Measurements from ENCODE around the gene TMEM132D.

Gene TMEM132D

GRCh38 chr12:129079719-129080118, 824.1 kb downstream of the TMEM132D start:
- Histone ChIP-seq H3K9me3 (ENCODE audit: control insufficient read depth in 5 of 5, low read length in 5 of 5) (peaks cover 0 to 4% (median 0%) of the 10 kb centered on the region in 5 donors), H3K4me1 (ENCODE audit: control insufficient read depth in 5 of 5, insufficient read depth in 5 of 5, low read length in 5 of 5) (no peaks in the 10 kb centered on the region), H3K9ac (ENCODE audit: low read length in 5 of 5) (no peak overlapping the region), H3K27ac (ENCODE audit: low read depth, low read length) (no peak overlapping the region), H3K4me3 (ENCODE audit: low read depth in 1 of 5, low read length in 5 of 5) (no peak overlapping the region), H3K27me3 (ENCODE audit: control insufficient read depth in 5 of 5, insufficient read depth in 4 of 5, low read length in 5 of 5) (peaks cover 0 to 7% (median 0%) of the 10 kb centered on the region in 5 donors), H3K36me3 (ENCODE audit: control insufficient read depth in 5 of 5, insufficient read depth in 5 of 5, low read length in 5 of 5) (no peaks in the 10 kb centered on the region)

GRCh38 chr12:129076441-129077320, 827.1 kb downstream of the TMEM132D start:
- no peaks in the 10 kb centered on the region for H3K36me3 ChIP-seq (ENCODE audit: control insufficient read depth in 5 of 5, insufficient read depth in 5 of 5, low read length in 5 of 5)
- H3K9me3 ChIP-seq (ENCODE audit: control insufficient read depth in 5 of 5, low read length in 5 of 5), result peaks cover 0 to 4% (median 0%) of the 10 kb centered on the region in 5 donors
- peaks cover 0 to 10% (median 0%) of the 10 kb centered on the region in 5 donors for H3K27me3 ChIP-seq (ENCODE audit: control insufficient read depth in 5 of 5, insufficient read depth in 4 of 5, low read length in 5 of 5)
- no peak overlapping the region for H3K4me3 ChIP-seq (ENCODE audit: low read depth in 1 of 5, low read length in 5 of 5)
- H3K4me1 ChIP-seq (ENCODE audit: control insufficient read depth in 5 of 5, insufficient read depth in 5 of 5, low read length in 5 of 5), result no peaks in the 10 kb centered on the region
- no peak overlapping the region for H3K27ac ChIP-seq (ENCODE audit: low read depth, low read length)
- no peak overlapping the region for H3K9ac ChIP-seq (ENCODE audit: low read length in 5 of 5)

- no peaks in the 10 kb centered on the region for H3K36me3 ChIP-seq (ENCODE audit: control insufficient read depth in 5 of 5, insufficient read depth in 5 of 5, low read length in 5 of 5)
- H3K27ac ChIP-seq (ENCODE audit: low read depth, low read length), result no peak overlapping the region
- no peak overlapping the region for H3K9ac ChIP-seq (ENCODE audit: low read length in 5 of 5)
- H3K9me3 ChIP-seq (ENCODE audit: control insufficient read depth in 5 of 5, low read length in 5 of 5), result peaks cover 0 to 4% (median 0%) of the 10 kb centered on the region in 5 donors
- no peaks in the 10 kb centered on the region for H3K4me1 ChIP-seq (ENCODE audit: control insufficient read depth in 5 of 5, insufficient read depth in 5 of 5, low read length in 5 of 5)
- no peak overlapping the region for H3K4me3 ChIP-seq (ENCODE audit: low read depth in 1 of 5, low read length in 5 of 5)
- H3K27me3 ChIP-seq (ENCODE audit: control insufficient read depth in 5 of 5, insufficient read depth in 4 of 5, low read length in 5 of 5), result peaks cover 0 to 10% (median 0%) of the 10 kb centered on the region in 5 donors
Observed at GRCh38 chr12:129075460-129076208, 828.2 kb downstream of the TMEM132D start.

- Histone ChIP-seq H3K36me3 (ENCODE audit: control insufficient read depth in 5 of 5, insufficient read depth in 5 of 5, low read length in 5 of 5) (no peaks in the 10 kb centered on the region), H3K9ac (ENCODE audit: low read length in 5 of 5) (no peak overlapping the region), H3K4me1 (ENCODE audit: control insufficient read depth in 5 of 5, insufficient read depth in 5 of 5, low read length in 5 of 5) (no peaks in the 10 kb centered on the region), H3K4me3 (ENCODE audit: low read depth in 1 of 5, low read length in 5 of 5) (no peak overlapping the region), H3K27ac (ENCODE audit: low read depth, low read length) (no peak overlapping the region), H3K9me3 (ENCODE audit: control insufficient read depth in 5 of 5, low read length in 5 of 5) (peaks cover 0 to 4% (median 0%) of the 10 kb centered on the region in 5 donors), H3K27me3 (ENCODE audit: control insufficient read depth in 5 of 5, insufficient read depth in 4 of 5, low read length in 5 of 5) (peaks cover 0 to 10% (median 0%) of the 10 kb centered on the region in 5 donors)
Observed at GRCh38 chr12:129074379-129074778, 829.4 kb downstream of the TMEM132D start.

GRCh38 chr12:129073157-129073915, 830.5 kb downstream of the TMEM132D start:
- Histone ChIP-seq H3K4me3 (ENCODE audit: low read depth in 1 of 5, low read length in 5 of 5) (no peak overlapping the region), H3K9ac (ENCODE audit: low read length in 5 of 5) (no peak overlapping the region), H3K27me3 (ENCODE audit: control insufficient read depth in 5 of 5, insufficient read depth in 4 of 5, low read length in 5 of 5) (peaks cover 0 to 13% (median 0%) of the 10 kb centered on the region in 5 donors), H3K36me3 (ENCODE audit: control insufficient read depth in 5 of 5, insufficient read depth in 5 of 5, low read length in 5 of 5) (no peaks in the 10 kb centered on the region), H3K27ac (ENCODE audit: low read depth, low read length) (no peak overlapping the region), H3K9me3 (ENCODE audit: control insufficient read depth in 5 of 5, low read length in 5 of 5) (peaks cover 0 to under 1% (median 0%) of the 10 kb centered on the region in 5 donors), H3K4me1 (ENCODE audit: control insufficient read depth in 5 of 5, insufficient read depth in 5 of 5, low read length in 5 of 5) (no peaks in the 10 kb centered on the region)

GRCh38 chr12:129071362-129071761, 832.5 kb downstream of the TMEM132D start:
- H3K27ac ChIP-seq (ENCODE audit: low read depth, low read length), result no peak overlapping the region
- peaks cover 0 to 11% (median 0%) of the 10 kb centered on the region in 5 donors for H3K27me3 ChIP-seq (ENCODE audit: control insufficient read depth in 5 of 5, insufficient read depth in 4 of 5, low read length in 5 of 5)
- no peak overlapping the region for H3K4me3 ChIP-seq (ENCODE audit: low read depth in 1 of 5, low read length in 5 of 5)
- H3K9ac ChIP-seq (ENCODE audit: low read length in 5 of 5), result no peak overlapping the region
- H3K9me3 ChIP-seq (ENCODE audit: control insufficient read depth in 5 of 5, low read length in 5 of 5), result no peaks in the 10 kb centered on the region
- no peaks in the 10 kb centered on the region for H3K36me3 ChIP-seq (ENCODE audit: control insufficient read depth in 5 of 5, insufficient read depth in 5 of 5, low read length in 5 of 5)
- no peaks in the 10 kb centered on the region for H3K4me1 ChIP-seq (ENCODE audit: control insufficient read depth in 5 of 5, insufficient read depth in 5 of 5, low read length in 5 of 5)

- Histone ChIP-seq H3K4me3 (ENCODE audit: low read depth in 1 of 5, low read length in 5 of 5) (no peak overlapping the region), H3K9ac (ENCODE audit: low read length in 5 of 5) (no peak overlapping the region), H3K27me3 (ENCODE audit: control insufficient read depth in 5 of 5, insufficient read depth in 4 of 5, low read length in 5 of 5) (peaks cover 0 to 11% (median 2%) of the 10 kb centered on the region in 5 donors), H3K36me3 (ENCODE audit: control insufficient read depth in 5 of 5, insufficient read depth in 5 of 5, low read length in 5 of 5) (no peaks in the 10 kb centered on the region), H3K27ac (ENCODE audit: low read depth, low read length) (no peak overlapping the region), H3K4me1 (ENCODE audit: control insufficient read depth in 5 of 5, insufficient read depth in 5 of 5, low read length in 5 of 5) (no peaks in the 10 kb centered on the region), H3K9me3 (ENCODE audit: control insufficient read depth in 5 of 5, low read length in 5 of 5) (no peaks in the 10 kb centered on the region)
Observed at GRCh38 chr12:129069886-129070285, 833.9 kb downstream of the TMEM132D start.

GRCh38 chr12:129068684-129069083, 835.1 kb downstream of the TMEM132D start:
- Histone ChIP-seq H3K9ac (ENCODE audit: low read length in 5 of 5) (no peak overlapping the region), H3K4me3 (ENCODE audit: low read depth in 1 of 5, low read length in 5 of 5) (no peak overlapping the region), H3K27ac (ENCODE audit: low read depth, low read length) (no peak overlapping the region), H3K27me3 (ENCODE audit: control insufficient read depth in 5 of 5, insufficient read depth in 4 of 5, low read length in 5 of 5) (peaks cover 0 to 5% (median 2%) of the 10 kb centered on the region in 5 donors), H3K36me3 (ENCODE audit: control insufficient read depth in 5 of 5, insufficient read depth in 5 of 5, low read length in 5 of 5) (no peaks in the 10 kb centered on the region), H3K4me1 (ENCODE audit: control insufficient read depth in 5 of 5, insufficient read depth in 5 of 5, low read length in 5 of 5) (no peaks in the 10 kb centered on the region), H3K9me3 (ENCODE audit: control insufficient read depth in 5 of 5, low read length in 5 of 5) (no peaks in the 10 kb centered on the region)

GRCh38 chr12:129067491-129067890, 836.3 kb downstream of the TMEM132D start:
- no peak overlapping the region for H3K27ac ChIP-seq (ENCODE audit: low read depth, low read length)
- no peaks in the 10 kb centered on the region for H3K9me3 ChIP-seq (ENCODE audit: control insufficient read depth in 5 of 5, low read length in 5 of 5)
- H3K4me3 ChIP-seq (ENCODE audit: low read depth in 1 of 5, low read length in 5 of 5), result no peak overlapping the region
- H3K27me3 ChIP-seq (ENCODE audit: control insufficient read depth in 5 of 5, insufficient read depth in 4 of 5, low read length in 5 of 5), result peaks cover 0 to 5% (median 2%) of the 10 kb centered on the region in 5 donors
- H3K4me1 ChIP-seq (ENCODE audit: control insufficient read depth in 5 of 5, insufficient read depth in 5 of 5, low read length in 5 of 5), result no peaks in the 10 kb centered on the region
- no peaks in the 10 kb centered on the region for H3K36me3 ChIP-seq (ENCODE audit: control insufficient read depth in 5 of 5, insufficient read depth in 5 of 5, low read length in 5 of 5)
- H3K9ac ChIP-seq (ENCODE audit: low read length in 5 of 5), result no peak overlapping the region
